ENCODE measurements around the gene ATP6AP1. TPM values are rescaled to one million over a fixed set of nuclear protein-coding genes. Genes with fewer than 3 reads are reported as not detected.

Gene ATP6AP1
- total RNA-seq, 2 experiments from 2014 or later, result 46.9 to 51.1 TPM

- Mint-ChIP-seq H3K9me3 (no peaks in the 10 kb centered on the region), H3K27me3 (no peaks in the 10 kb centered on the region), H3K4me3 (peak within 1 kb of the TSS; percentile 85), H3K4me1 (peaks cover 13% of the 10 kb centered on the region), H3K27ac (peak within 1 kb of the TSS; percentile 94), H3K36me3 (peaks cover 4% of the 10 kb centered on the region)
- ATAC-seq (ENCODE audit: low read depth), result peak; percentile 94
- POLR2A ChIA-PET, result interaction anchor here (1.0 to 3.9 kb wide), 5 partner anchors 8 to 81 kb away, joined by 3 to 15 read pairs (median 4); partner anchors contain the start of genes SLC10A3 and UBL4A
- DNase-seq, result peak; percentile 98
These were observed 50.5 kb downstream of the ATP6AP1 start, which contains the start of gene LAGE3 for GRCh38 chrX:154478728-154479622. LAGE3 (minus strand) TSS chrX:154479281; CDS start chrX:154478915, 366 bp downstream.

- H3K27ac Mint-ChIP-seq, result no peak overlapping the region
- H3K27me3 Mint-ChIP-seq, result no peaks in the 10 kb centered on the region
- H3K4me3 Mint-ChIP-seq, result no peak overlapping the region
- H3K4me1 Mint-ChIP-seq, result peaks cover 13% of the 10 kb centered on the region
- DNase-seq, result no peak
- no peaks in the 10 kb centered on the region for H3K9me3 Mint-ChIP-seq
- no peak for ATAC-seq (ENCODE audit: low read depth)
- peaks cover 4% of the 10 kb centered on the region for H3K36me3 Mint-ChIP-seq
- POLR2A ChIA-PET, result interaction anchor here (0.7 to 2.9 kb wide), 2 partner anchors 9 to 35 kb away, joined by 5 to 15 read pairs; partner anchors contain the start of genes FAM3A and SLC10A3
These were observed 52.7 kb downstream of the ATP6AP1 start for GRCh38 chrX:154481195-154481594.

DNA sequence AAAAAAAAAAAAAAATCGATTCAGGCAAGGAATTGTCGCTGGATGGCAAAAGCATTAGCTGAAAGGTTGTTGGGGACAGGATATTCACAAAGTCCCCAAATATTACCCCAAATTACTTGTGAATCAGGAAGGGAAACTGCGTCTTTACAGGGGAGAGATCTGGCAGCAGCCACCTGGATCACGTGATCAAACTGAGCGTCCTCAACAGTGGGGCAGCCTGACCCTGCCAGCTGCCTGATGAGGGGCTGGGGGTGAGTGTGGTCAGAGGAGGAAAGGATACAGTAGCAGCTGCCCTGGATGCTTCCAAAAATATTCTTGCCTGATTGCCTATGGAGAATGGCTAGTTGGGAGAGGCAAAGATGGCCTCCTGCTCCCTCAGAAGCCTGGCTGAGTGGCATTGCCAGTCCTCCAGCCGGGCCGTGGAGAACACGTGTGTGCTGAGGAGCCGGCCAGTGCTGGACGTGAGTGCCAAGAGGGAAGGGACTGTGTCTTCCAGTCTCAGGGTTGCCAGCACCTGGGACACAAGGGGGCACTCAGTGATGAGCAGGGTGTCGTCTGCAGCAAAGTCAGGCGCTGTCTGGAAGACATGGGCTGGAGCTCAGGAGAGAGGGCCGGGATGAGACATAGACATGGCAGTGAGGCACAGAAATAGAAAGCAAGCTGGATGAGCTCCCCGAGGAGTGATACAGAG lies 53.6 kb downstream of the ATP6AP1 start:
- Mint-ChIP-seq H3K9me3 (no peaks in the 10 kb centered on the region), H3K27ac (peak overlapping the region; percentile 36), H3K4me1 (peaks cover 10% of the 10 kb centered on the region), H3K4me3 (no peak overlapping the region), H3K36me3 (peaks cover 4% of the 10 kb centered on the region), H3K27me3 (no peaks in the 10 kb centered on the region)
- POLR2A ChIA-PET, result interaction anchor here (0.9 to 2.9 kb wide), 2 partner anchors 8 to 70 kb away, joined by 3 to 15 read pairs; partner anchors contain the start of gene SLC10A3
- DNase-seq, result no peak
- ATAC-seq (ENCODE audit: low read depth), result no peak

DNA sequence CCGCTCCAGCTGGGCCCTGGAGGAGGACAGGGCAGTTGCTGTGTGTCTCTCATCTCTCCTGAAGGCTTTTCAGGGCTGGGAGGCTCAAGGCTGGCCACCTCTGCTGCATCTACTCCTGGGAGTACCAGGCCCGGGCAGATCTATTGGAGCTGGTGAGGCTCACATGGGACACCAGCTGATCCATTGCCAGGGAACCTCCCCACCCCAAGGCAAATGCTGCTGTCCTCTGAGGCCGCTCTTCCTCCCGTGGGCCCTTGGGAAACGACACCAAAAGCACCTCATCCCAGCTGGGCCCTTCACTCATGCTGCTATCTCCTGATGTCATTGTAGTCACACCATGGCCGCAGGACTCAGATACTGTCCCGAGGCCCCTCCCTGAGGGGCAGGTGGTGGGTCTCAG lies 54.3 kb downstream of the ATP6AP1 start:
- POLR2A ChIA-PET, result interaction anchor here (0.9 kb wide), 1 partner anchor 71 kb away, joined by 3 read pairs; no protein-coding TSS in a partner anchor
- H3K4me1 Mint-ChIP-seq, result peaks cover 8% of the 10 kb centered on the region
- H3K36me3 Mint-ChIP-seq, result peaks cover 4% of the 10 kb centered on the region
- no peaks in the 10 kb centered on the region for H3K27me3 Mint-ChIP-seq
- no peaks in the 10 kb centered on the region for H3K9me3 Mint-ChIP-seq
- H3K4me3 Mint-ChIP-seq, result no peak overlapping the region
- no peak overlapping the region for H3K27ac Mint-ChIP-seq
- ATAC-seq (ENCODE audit: low read depth), result no peak
- DNase-seq, result no peak

- H3K4me1 Mint-ChIP-seq, result peaks cover 8% of the 10 kb centered on the region
- no peak for ATAC-seq (ENCODE audit: low read depth)
- POLR2A ChIA-PET, result interaction anchor here (0.9 kb wide), 1 partner anchor 71 kb away, joined by 3 read pairs; no protein-coding TSS in a partner anchor
- no peak for DNase-seq
- no peaks in the 10 kb centered on the region for H3K9me3 Mint-ChIP-seq
- peaks cover 4% of the 10 kb centered on the region for H3K36me3 Mint-ChIP-seq
- no peak overlapping the region for H3K4me3 Mint-ChIP-seq
- no peaks in the 10 kb centered on the region for H3K27me3 Mint-ChIP-seq
- no peak overlapping the region for H3K27ac Mint-ChIP-seq
These were observed 54.8 kb downstream of the ATP6AP1 start for GRCh38 chrX:154483325-154483724.

DNA sequence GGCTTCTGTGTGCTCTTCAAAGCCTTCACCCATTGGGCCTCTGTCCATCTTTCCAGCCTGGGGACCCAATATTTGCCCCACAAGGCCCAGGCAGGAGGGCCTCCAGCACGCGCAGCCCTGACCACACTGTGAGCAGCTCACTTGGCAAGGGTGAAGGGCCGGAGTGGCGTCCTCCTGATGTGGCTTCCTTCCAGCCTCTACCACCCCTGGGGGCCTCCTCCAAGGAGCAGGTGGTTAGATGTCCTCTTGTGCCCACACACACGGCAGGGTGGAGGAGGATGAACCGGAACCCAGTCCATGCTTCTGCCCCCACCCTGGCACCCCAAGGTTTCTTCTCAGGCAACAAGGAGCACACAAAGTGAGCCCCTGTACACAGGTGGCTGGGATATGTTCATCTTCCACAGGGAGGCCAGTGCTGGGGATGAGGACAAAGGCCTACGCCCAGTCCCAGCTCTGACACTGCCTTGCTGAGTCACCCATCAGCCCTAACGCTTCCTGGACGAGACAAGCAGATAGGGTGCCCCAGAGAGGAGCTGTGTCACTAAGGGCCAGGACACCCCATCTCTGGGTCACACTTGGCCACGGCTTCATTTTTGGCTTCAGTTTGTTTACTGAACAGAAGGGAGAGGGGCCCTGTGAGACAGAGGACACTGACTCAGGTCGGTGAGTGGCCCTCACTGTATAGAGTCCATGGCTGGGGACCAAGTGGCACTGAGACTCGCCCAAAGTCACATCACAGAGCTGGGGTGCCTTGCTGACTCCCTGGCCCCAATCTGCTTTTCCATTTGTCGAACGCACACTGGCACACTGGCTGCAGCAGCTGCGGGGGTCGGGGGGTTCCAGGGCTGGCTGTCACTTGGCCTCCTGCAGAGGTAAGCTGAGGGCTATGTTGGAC lies 56.0 kb downstream of the ATP6AP1 start:
- no peak overlapping the region for H3K27ac Mint-ChIP-seq
- ATAC-seq (ENCODE audit: low read depth), result no peak

DNA sequence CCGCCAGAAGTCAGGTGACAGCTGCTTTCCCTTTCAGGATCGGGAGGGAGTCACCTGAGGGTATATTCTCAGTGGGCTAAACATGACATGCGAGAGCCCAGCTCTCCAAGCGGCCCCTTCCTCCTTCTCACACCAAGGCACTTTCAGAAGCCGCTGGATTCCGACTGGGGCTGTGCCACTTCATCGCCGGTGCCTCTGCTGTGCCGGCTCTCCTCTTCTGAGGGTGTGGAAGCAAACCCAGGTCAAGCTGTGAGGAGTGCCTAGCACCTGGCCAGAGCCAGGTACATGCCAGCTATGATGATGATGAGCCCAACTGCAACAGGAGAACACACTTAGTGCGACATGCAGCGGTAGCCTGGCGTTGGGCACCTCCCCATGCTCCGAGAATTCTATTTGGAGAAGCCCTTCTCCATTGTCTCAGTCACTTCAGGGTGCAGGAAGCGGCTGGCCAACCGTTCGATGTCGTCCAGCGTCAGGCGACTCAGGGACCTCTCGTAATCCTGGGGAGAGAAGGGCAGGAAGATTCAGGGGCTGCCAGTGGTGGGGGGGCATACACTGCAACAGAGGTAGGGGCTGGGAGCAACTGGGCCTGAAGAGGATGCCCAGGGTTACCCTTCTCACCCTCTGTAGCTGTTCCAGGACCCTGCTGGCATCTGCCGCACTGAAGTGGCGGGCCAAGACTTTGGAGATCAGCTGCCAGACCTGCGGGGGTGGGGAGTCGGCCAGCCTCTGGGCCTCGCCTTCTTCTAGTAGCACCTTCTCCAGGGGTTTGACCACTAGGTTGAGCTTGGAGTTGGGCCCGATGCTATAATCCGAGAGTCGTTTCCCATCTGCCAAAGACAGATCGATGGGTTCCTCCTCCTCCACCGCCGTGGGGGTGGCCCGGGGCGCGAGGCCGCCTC lies 56.9 kb downstream of the ATP6AP1 start:
- POLR2A ChIA-PET, result interaction anchor here (0.8 to 2.9 kb wide), 7 partner anchors 9 to 87 kb away, joined by 3 to 15 read pairs (median 5); partner anchors contain the start of gene RPL10
- Mint-ChIP-seq H3K4me1 (peaks cover 11% of the 10 kb centered on the region), H3K27me3 (no peaks in the 10 kb centered on the region), H3K4me3 (peak overlapping the region; percentile 64), H3K36me3 (peaks cover 6% of the 10 kb centered on the region), H3K27ac (peak overlapping the region; percentile 38), H3K9me3 (no peaks in the 10 kb centered on the region)
- ATAC-seq (ENCODE audit: low read depth), result no peak
- no peak for DNase-seq

More for the DNA sequence above, 56.0 kb downstream of the ATP6AP1 start:
- H3K4me1 Mint-ChIP-seq, result peaks cover 11% of the 10 kb centered on the region
- no peaks in the 10 kb centered on the region for H3K9me3 Mint-ChIP-seq
- no peak for DNase-seq
- peak overlapping the region; percentile 22 for H3K4me3 Mint-ChIP-seq
- POLR2A ChIA-PET, result interaction anchor here (1.5 kb wide), 1 partner anchor 86 kb away, joined by 7 read pairs; the partner anchor contains the start of gene RPL10
- H3K27me3 Mint-ChIP-seq, result no peaks in the 10 kb centered on the region
- H3K36me3 Mint-ChIP-seq, result peaks cover 4% of the 10 kb centered on the region

- no peak overlapping the region for H3K4me3 Mint-ChIP-seq
- no peaks in the 10 kb centered on the region for H3K9me3 Mint-ChIP-seq
- no peaks in the 10 kb centered on the region for H3K27me3 Mint-ChIP-seq
- DNase-seq, result peak; percentile 66
- ATAC-seq (ENCODE audit: low read depth), result peak; percentile 9
- H3K36me3 Mint-ChIP-seq, result peaks cover 6% of the 10 kb centered on the region
- POLR2A ChIA-PET, result interaction anchor here (0.8 to 2.9 kb wide), 9 partner anchors 9 to 115 kb away, joined by 3 to 15 read pairs (median 4); partner anchors contain the start of genes FAM3A and RPL10
- no peak overlapping the region for H3K27ac Mint-ChIP-seq
- peaks cover 11% of the 10 kb centered on the region for H3K4me1 Mint-ChIP-seq
These were observed 57.5 kb downstream of the ATP6AP1 start for GRCh38 chrX:154486052-154486395.

Small RNA genes within 50 kb of the gene (microRNA-seq; reads per million reads assigned to microRNA genes)
- not detected for gene MIR6858

Other genes starting within 250 kb of the ATP6AP1 start
- not detected for gene OPN1MW, start 246.1 kb upstream of the ATP6AP1 start, total RNA-seq
- gene OPN1MW2, start 208.9 kb upstream of the ATP6AP1 start, total RNA-seq, result not detected
- not detected for gene OPN1MW3, start 171.1 kb upstream of the ATP6AP1 start, total RNA-seq
- not detected for gene TEX28, start 133.6 kb upstream of the ATP6AP1 start, total RNA-seq
- gene TKTL1, start 132.9 kb upstream of the ATP6AP1 start, total RNA-seq, result 1 to 10 TPM in 1 of 2 experiments, under 1 TPM in 1; 0.31 to 1.2 TPM
- 100 to 1,000 TPM; 985 to 994 TPM for gene FLNA, start 54.0 kb upstream of the ATP6AP1 start, total RNA-seq
- gene EMD, start 49.4 kb upstream of the ATP6AP1 start, total RNA-seq, result 10 to 100 TPM; 66.1 to 68.1 TPM
- 1,000 to 10,000 TPM; 2,867 to 2,975 TPM for gene RPL10, start 30.3 kb upstream of the ATP6AP1 start, total RNA-seq
- 10 to 100 TPM; 20.5 to 26.2 TPM for gene DNASE1L1, start 19.4 kb upstream of the ATP6AP1 start, total RNA-seq
- 10 to 100 TPM; 94.7 to 95.3 TPM for gene TAFAZZIN, start 17.1 kb upstream of the ATP6AP1 start, total RNA-seq
- 100 to 1,000 TPM; 138 to 147 TPM for gene GDI1, start 8.5 kb downstream of the ATP6AP1 start, total RNA-seq
- 10 to 100 TPM; 59.2 to 70.3 TPM for gene FAM50A, start 15.5 kb downstream of the ATP6AP1 start, total RNA-seq
- 10 to 100 TPM; 62.5 to 64.1 TPM for gene PLXNA3, start 29.6 kb downstream of the ATP6AP1 start, total RNA-seq
- gene LAGE3, start 50.6 kb downstream of the ATP6AP1 start, total RNA-seq, result 10 to 100 TPM; 32.2 to 34.8 TPM
- gene UBL4A, start 57.9 kb downstream of the ATP6AP1 start, total RNA-seq, result 10 to 100 TPM; 43.8 to 45.3 TPM
- 10 to 100 TPM; 25.3 to 27.3 TPM for gene SLC10A3, start 62.0 kb downstream of the ATP6AP1 start, total RNA-seq
- gene FAM3A, start 87.6 kb downstream of the ATP6AP1 start, total RNA-seq, result 10 to 100 TPM; 42.3 to 45.4 TPM
- 100 to 1,000 TPM in 1 of 2 experiments, 10 to 100 TPM in 1; 89.2 to 102 TPM for gene G6PD, start 118.2 kb downstream of the ATP6AP1 start, total RNA-seq
- gene IKBKG, start 118.9 kb downstream of the ATP6AP1 start, total RNA-seq, result 10 to 100 TPM; 56.1 to 61.7 TPM
- not detected for gene CTAG1A, start 156.5 kb downstream of the ATP6AP1 start, total RNA-seq
- gene CTAG1B, start 190.6 kb downstream of the ATP6AP1 start, total RNA-seq, result not detected
- gene CTAG2, start 224.9 kb downstream of the ATP6AP1 start, total RNA-seq, result 10 to 100 TPM; 17.1 to 21.0 TPM